OCI-LY7 (cell line): ENCODE results near the gene CPLX4.

Source experiments
- CTCF ChIP-seq: fragments of 200-600 bp; sonication (generic); conservative IDR thresholded peaks from 2 replicates; pipeline ENCODE4 v1.5.1; 2014; ENCODE audit warnings: mild to moderate bottlenecking, antibody characterized with exemption, low read length, moderate library complexity, mixed read lengths
- EZH2phosphoT487 ChIP-seq: fragments of 200-600 bp; sonication (generic); IDR thresholded peaks from 2 replicates; pipeline ENCODE4 v1.6.1; 2018; ENCODE audit warnings: low read depth, borderline replicate concordance, mild to moderate bottlenecking, mixed run types, antibody characterized with exemption, low read length, moderate library complexity, mixed read lengths

GRCh38 chr18:59344996-59345395 is 26.5 kb upstream of the CPLX4 start:
- TF ChIP-seq CTCF (no peak), EZH2phosphoT487 (no peak)
